K562 (cell line): ENCODE measurements around the gene CTDSP1. TPM values are rescaled to one million over a fixed set of nuclear protein-coding genes. Genes with fewer than 3 reads are reported as not detected.

Source experiments
- E2F1 ChIP-seq: sonication (generic); formaldehyde crosslinking; IDR thresholded peaks from 2 replicates; pipeline ENCODE4 v1.8.1; 2023; ENCODE audit warnings: mild to moderate bottlenecking, missing genetic modification reagents, moderate library complexity
- GTF3C2 ChIP-seq: IDR thresholded peaks from 3 replicates; pipeline ENCODE4 v1.6.1; 2011; ENCODE audit warnings: borderline replicate concordance, mild to moderate bottlenecking, moderate library complexity; ENCODE audit not compliant: insufficient read length; ENCODE audit errors: extremely low read depth
- HDAC6 ChIP-seq: IDR thresholded peaks from 2 replicates; pipeline ENCODE4 v1.6.1; 2012; ENCODE audit warnings: low read depth, mild to moderate bottlenecking, control low read depth, inconsistent platforms, low read length, moderate library complexity
- HMGXB4 ChIP-seq: sonication (generic); formaldehyde crosslinking; IDR thresholded peaks from 2 replicates; pipeline ENCODE4 v1.8.1; 2023; ENCODE audit warnings: mild to moderate bottlenecking, missing genetic modification reagents
- MLLT1 ChIP-seq, 2 experiments: fragments of 450-650 bp; IDR thresholded peaks; 2 replicates each; pipeline ENCODE4 v1.6.1; 2016
- NFATC3 ChIP-seq: fragments of 450-650 bp; IDR thresholded peaks from 2 replicates; pipeline ENCODE4 v1.6.1; 2017; ENCODE audit warnings: mild to moderate bottlenecking
- NFIC ChIP-seq: fragments of 450-650 bp; IDR thresholded peaks from 2 replicates; pipeline ENCODE4 v1.6.1; 2017; ENCODE audit warnings: mild to moderate bottlenecking, inconsistent platforms
- RERE ChIP-seq: sonication (generic); formaldehyde crosslinking; IDR thresholded peaks from 2 replicates; pipeline ENCODE4 v1.8.0; 2023; ENCODE audit warnings: missing genetic modification reagents, mild to moderate bottlenecking, borderline replicate concordance
- ZFP36 ChIP-seq: fragments of 150-350 bp; IDR thresholded peaks from 2 replicates; pipeline ENCODE4 v1.6.1; 2018; ENCODE audit warnings: low read length, low read depth; ENCODE audit not compliant: partially characterized antibody
- ZNF740 ChIP-seq, 3 experiments: fragments of 200-800 bp in 1 of 3; sonication (Bioruptor generic) in 1 of 3; sonication (generic) in 1 of 3; formaldehyde crosslinking in 1 of 3; IDR thresholded peaks; 2 replicates each; pipeline versions ENCODE4 v1.6.1 to v1.8.0; 2016 to 2022; ENCODE audit warnings: mild to moderate bottlenecking in 2 of 3, missing compliant biosample characterization in 2 of 3, missing genetic modification characterization in 2 of 3, missing genetic modification reagents in 1 of 3
- polyA plus RNA-seq, 8 experiments: library from polyadenylated mRNA; depleted of rRNA in 4 of 8; stranded (reverse) in 5 of 8; unstranded in 3 of 8; fragments of >200 nt; fragmentation: Nextera tagmentation in 2 of 8; fragmentation: Illumina TruSeq in 1 of 8; extraction: Ambion mirVana in 2 of 8; extraction: Trizol in 1 of 8; gene quantifications; 2 replicates each; pipeline versions ENCODE4 v1.2.1 to v1.2.3, GENCODE V29; 2011 to 2014; ENCODE audit warnings: inconsistent platforms in 1 of 8, missing spikeins in 1 of 8
- total RNA-seq, 7 experiments: library from RNA; depleted of rRNA in 6 of 7; stranded (reverse); fragments of >200 nt in 6 of 7; fragmentation: Illumina TruSeq in 2 of 7; extraction: Trizol in 2 of 7; gene quantifications; 2 replicates each; pipeline versions ENCODE4 v1.2.1 to v1.2.3, GENCODE V29; 2011 to 2021; ENCODE audit warnings: low replicate concordance in 1 of 7

Gene CTDSP1
- total and polyA plus RNA-seq, 9 of the 15 experiments (the other 6 are each of a cell fraction or from before 2014, with no cell fraction given) = 2.4 to 74.8 (median 45.8) TPM

- TF ChIP-seq ZFP36 (no peak), ZNF740 (CRISPR knock-in tag; IDR thresholded peaks at IDR 0.05) (no peak), ZNF740 (tag; IDR thresholded peaks at IDR 0.05) (no peak), HDAC6 (no peak), NFATC3 (no peak), GTF3C2 (no peak), E2F1 (CRISPR knock-in tag) (no peak), MLLT1 (IDR thresholded peaks at IDR 0.05) (no peak), RERE (CRISPR knock-in tag) (no peak), HMGXB4 (CRISPR knock-in tag) (no peak), NFIC (no peak)
Observed at GRCh38 chr2:218406209-218406948, 6.7 kb downstream of the CTDSP1 start (continued).
